Liver (tissue), 9 donors: ENCODE results near the gene MVP. TPM values are rescaled to one million over a fixed set of nuclear protein-coding genes. Genes with fewer than 3 reads are reported as not detected.

Source experiments
- DNase-seq: peaks from one replicate; pipeline ENCODE4 v3.0.0-alpha.2; 2017; ENCODE audit warnings: low spot score
- H3K27ac ChIP-seq, 2 donors: one replicate each; pipeline ENCODE4 v1.7.0; 2013; ENCODE audit warnings: inconsistent platforms in 2 of 2, low read length in 2 of 2, control low read depth in 1 of 2, low read depth in 1 of 2, mild to moderate bottlenecking in 1 of 2
- H3K27me3 ChIP-seq, 4 donors: one replicate each; pipeline versions ENCODE4 v1.6.1 to v1.7.0; 2013; ENCODE audit warnings: low read length in 3 of 4, inconsistent platforms in 1 of 4, mild to moderate bottlenecking in 1 of 4, moderate library complexity in 1 of 4; ENCODE audit not compliant: control insufficient read depth in 4 of 4, insufficient read depth in 4 of 4
- H3K36me3 ChIP-seq, 4 donors: one replicate each; pipeline versions ENCODE4 v1.6.1 to v1.7.0; 2013; ENCODE audit warnings: low read length in 3 of 4, mild to moderate bottlenecking in 3 of 4, low read depth in 1 of 4, moderate library complexity in 1 of 4; ENCODE audit not compliant: control insufficient read depth in 4 of 4, insufficient read depth in 3 of 4
- H3K4me1 ChIP-seq, 4 donors: one replicate each; pipeline versions ENCODE4 v1.6.1 to v1.7.0; 2013; ENCODE audit warnings: low read length in 3 of 4, mild to moderate bottlenecking in 3 of 4, moderate library complexity in 1 of 4; ENCODE audit not compliant: control insufficient read depth in 4 of 4, insufficient read depth in 4 of 4
- H3K4me3 ChIP-seq, 3 donors: one replicate each; pipeline versions ENCODE4 v1.6.1 to v1.7.0; 2013; ENCODE audit warnings: low read length in 3 of 3, control low read depth in 1 of 3, low read depth in 1 of 3, mild to moderate bottlenecking in 1 of 3
- H3K9ac ChIP-seq, 2 donors: one replicate each; pipeline ENCODE4 v1.7.0; 2013; ENCODE audit warnings: low read length in 2 of 2, mild to moderate bottlenecking in 2 of 2, moderate library complexity in 2 of 2, control low read depth in 1 of 2, low read depth in 1 of 2
- H3K9me3 ChIP-seq, 4 donors: one replicate each; pipeline versions ENCODE4 v1.6.1 to v1.7.0; 2013; ENCODE audit warnings: low read length in 3 of 4; ENCODE audit not compliant: control insufficient read depth in 4 of 4
- CTCF ChIP-seq: fragments of 150-350 bp; IDR thresholded peaks from 2 replicates; pipeline ENCODE4 v1.5.1; 2017; ENCODE audit warnings: improper control_type of control experiment, low read depth, low read length; ENCODE audit not compliant: missing input control
- EGR1 ChIP-seq, 2 donors: IDR thresholded peaks; 2 replicates each; pipeline ENCODE4 v1.6.1; 2016 to 2018; ENCODE audit warnings: antibody characterized with exemption in 2 of 2, low read depth in 2 of 2
- FOXA1 ChIP-seq: IDR thresholded peaks from 2 replicates; pipeline ENCODE4 v1.6.1; 2016; ENCODE audit warnings: antibody characterized with exemption
- GABPA ChIP-seq, 2 donors: IDR thresholded peaks in 1 of 2; conservative IDR thresholded peaks in 1 of 2; 2 replicates each; pipeline ENCODE4 v1.6.1; 2016; ENCODE audit warnings: antibody characterized with exemption in 2 of 2, mild to moderate bottlenecking in 1 of 2, moderate library complexity in 1 of 2
- HNF4A ChIP-seq, 2 donors: conservative IDR thresholded peaks; 2 replicates each; pipeline ENCODE4 v1.6.1; 2016; ENCODE audit warnings: antibody characterized with exemption in 2 of 2, mild to moderate bottlenecking in 2 of 2
- HNF4G ChIP-seq: IDR thresholded peaks from 2 replicates; pipeline ENCODE4 v1.6.1; 2016; ENCODE audit warnings: antibody characterized with exemption
- JUND ChIP-seq, 2 donors: IDR thresholded peaks; 2 replicates each; pipeline ENCODE4 v1.6.1; 2016; ENCODE audit warnings: antibody characterized with exemption in 2 of 2
- NR2F2 ChIP-seq: IDR thresholded peaks from 2 replicates; pipeline ENCODE4 v1.6.1; 2016; ENCODE audit warnings: antibody characterized with exemption
- RXRA ChIP-seq, 2 donors: IDR thresholded peaks; 2 replicates each; pipeline ENCODE4 v1.6.1; 2017 to 2018; ENCODE audit warnings: antibody characterized with exemption in 2 of 2, mild to moderate bottlenecking in 1 of 2
- ZBTB33 ChIP-seq: IDR thresholded peaks from 2 replicates; pipeline ENCODE4 v1.6.1; 2016; ENCODE audit warnings: antibody characterized with exemption
- WGBS: extraction: QIAGEN DNeasy Blood & Tissue Kit; methylation state at CpG from one replicate; pipeline ENCODE4 v1.1.7; 2013; 5-methylcytosine and 5-hydroxymethylcytosine counted together
- polyA plus RNA-seq, 2 donors: library from polyadenylated mRNA; stranded (reverse) in 1 of 2; unstranded in 1 of 2; fragments of 200-250 nt in 1 of 2; fragments of >200 nt in 1 of 2; fragmentation: Nextera tagmentation in 1 of 2; extraction: Ambion mirVana in 1 of 2; gene quantifications; one replicate each; pipeline versions ENCODE4 v1.2.1 to v1.2.3, GENCODE V29; 2013 to 2015
- total RNA-seq, 2 donors: library from RNA; depleted of rRNA; stranded (reverse); fragments of >200 nt; gene quantifications; one replicate each; pipeline ENCODE4 v1.2.3, GENCODE V29; 2014
- TF ChIP-seq, protein P1 (sequence below): IDR thresholded peaks from 2 replicates; pipeline ENCODE4 v1.6.1; 2016; ENCODE audit warnings: antibody characterized with exemption, mild to moderate bottlenecking
- TF ChIP-seq, protein P2 (sequence below): IDR thresholded peaks from 2 replicates; pipeline ENCODE4 v1.6.1; 2016; ENCODE audit warnings: antibody characterized with exemption
- donor health status: healthy.
- donor health status: healthy.
- donor health status: healthy.
- donor health status: healthy.
- donor health status: healthy.

MVP gene
- total and polyA plus RNA-seq, 4 donors: 30.7 to 78.4 (median 50.7) TPM

GRCh38 chr16:29812754-29813643, 7.3 kb upstream of the MVP start:
- Histone ChIP-seq H3K9ac (no peak overlapping the region), H3K27me3 (no peaks in the 10 kb centered on the region), H3K36me3 (peaks cover 2 to 10% (median 4%) of the 10 kb centered on the region in 4 donors), H3K4me3 (no peak overlapping the region), H3K4me1 (peaks cover 18 to 56% (median 36%) of the 10 kb centered on the region in 4 donors), H3K9me3 (no peaks in the 10 kb centered on the region), H3K27ac (no peak overlapping the region)
- WGBS: 87% methylated on average over 9 of the region's 9 CpGs
- no peak for DNase-seq
- TF ChIP-seq GABPA (IDR thresholded peaks at IDR 0.05 in 1 of 2, conservative IDR thresholded peaks at IDR 0.05 in 1 of 2) (no peak), ZBTB33 (no peak), HNF4A (conservative IDR thresholded peaks at IDR 0.05) (no peak), CTCF (no peak)

GRCh38 chr16:29813644-29814562, 6.4 kb upstream of the MVP start:
- Histone ChIP-seq H3K4me3 (no peak overlapping the region), H3K9ac (no peak overlapping the region), H3K27ac (no peak overlapping the region), H3K9me3 (no peaks in the 10 kb centered on the region), H3K27me3 (no peaks in the 10 kb centered on the region), H3K4me1 (peaks cover 16 to 51% (median 32%) of the 10 kb centered on the region in 4 donors), H3K36me3 (peaks cover 0 to 6% (median 4%) of the 10 kb centered on the region in 4 donors)
- no peak for DNase-seq
- TF ChIP-seq GABPA (IDR thresholded peaks at IDR 0.05 in 1 of 2, conservative IDR thresholded peaks at IDR 0.05 in 1 of 2) (no peak), ZBTB33 (no peak), EGR1 (IDR thresholded peaks at IDR 0.05; ENCODE audit: low read depth in 2 of 2) (no peak), FOXA1 (no peak), CTCF (no peak), JUND (IDR thresholded peaks at IDR 0.05) (no peak), HNF4G (no peak), NR2F2 (no peak), RXRA (IDR thresholded peaks at IDR 0.05) (no peak)
- TF ChIP-seq, protein P1, sequence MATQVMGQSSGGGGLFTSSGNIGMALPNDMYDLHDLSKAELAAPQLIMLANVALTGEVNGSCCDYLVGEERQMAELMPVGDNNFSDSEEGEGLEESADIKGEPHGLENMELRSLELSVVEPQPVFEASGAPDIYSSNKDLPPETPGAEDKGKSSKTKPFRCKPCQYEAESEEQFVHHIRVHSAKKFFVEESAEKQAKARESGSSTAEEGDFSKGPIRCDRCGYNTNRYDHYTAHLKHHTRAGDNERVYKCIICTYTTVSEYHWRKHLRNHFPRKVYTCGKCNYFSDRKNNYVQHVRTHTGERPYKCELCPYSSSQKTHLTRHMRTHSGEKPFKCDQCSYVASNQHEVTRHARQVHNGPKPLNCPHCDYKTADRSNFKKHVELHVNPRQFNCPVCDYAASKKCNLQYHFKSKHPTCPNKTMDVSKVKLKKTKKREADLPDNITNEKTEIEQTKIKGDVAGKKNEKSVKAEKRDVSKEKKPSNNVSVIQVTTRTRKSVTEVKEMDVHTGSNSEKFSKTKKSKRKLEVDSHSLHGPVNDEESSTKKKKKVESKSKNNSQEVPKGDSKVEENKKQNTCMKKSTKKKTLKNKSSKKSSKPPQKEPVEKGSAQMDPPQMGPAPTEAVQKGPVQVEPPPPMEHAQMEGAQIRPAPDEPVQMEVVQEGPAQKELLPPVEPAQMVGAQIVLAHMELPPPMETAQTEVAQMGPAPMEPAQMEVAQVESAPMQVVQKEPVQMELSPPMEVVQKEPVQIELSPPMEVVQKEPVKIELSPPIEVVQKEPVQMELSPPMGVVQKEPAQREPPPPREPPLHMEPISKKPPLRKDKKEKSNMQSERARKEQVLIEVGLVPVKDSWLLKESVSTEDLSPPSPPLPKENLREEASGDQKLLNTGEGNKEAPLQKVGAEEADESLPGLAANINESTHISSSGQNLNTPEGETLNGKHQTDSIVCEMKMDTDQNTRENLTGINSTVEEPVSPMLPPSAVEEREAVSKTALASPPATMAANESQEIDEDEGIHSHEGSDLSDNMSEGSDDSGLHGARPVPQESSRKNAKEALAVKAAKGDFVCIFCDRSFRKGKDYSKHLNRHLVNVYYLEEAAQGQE: no peak
- TF ChIP-seq, protein P2, sequence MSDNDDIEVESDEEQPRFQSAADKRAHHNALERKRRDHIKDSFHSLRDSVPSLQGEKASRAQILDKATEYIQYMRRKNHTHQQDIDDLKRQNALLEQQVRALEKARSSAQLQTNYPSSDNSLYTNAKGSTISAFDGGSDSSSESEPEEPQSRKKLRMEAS: no peak
- WGBS: 86% methylated on average over 24 of the region's 24 CpGs
